SH-SY5Y (cell line): ENCODE results near the gene CBX4.

ENCODE experiments used
- GATA2 ChIP-seq: IDR thresholded peaks from 2 replicates; pipeline ENCODE4 v1.6.1; 2011; ENCODE audit warnings: mild to moderate bottlenecking, low read depth, low read length
- GATA3 ChIP-seq: IDR thresholded peaks from 2 replicates; pipeline ENCODE4 v1.6.1; 2011; ENCODE audit warnings: low read depth, mild to moderate bottlenecking, low read length, moderate library complexity

CBX4 gene

DNA sequence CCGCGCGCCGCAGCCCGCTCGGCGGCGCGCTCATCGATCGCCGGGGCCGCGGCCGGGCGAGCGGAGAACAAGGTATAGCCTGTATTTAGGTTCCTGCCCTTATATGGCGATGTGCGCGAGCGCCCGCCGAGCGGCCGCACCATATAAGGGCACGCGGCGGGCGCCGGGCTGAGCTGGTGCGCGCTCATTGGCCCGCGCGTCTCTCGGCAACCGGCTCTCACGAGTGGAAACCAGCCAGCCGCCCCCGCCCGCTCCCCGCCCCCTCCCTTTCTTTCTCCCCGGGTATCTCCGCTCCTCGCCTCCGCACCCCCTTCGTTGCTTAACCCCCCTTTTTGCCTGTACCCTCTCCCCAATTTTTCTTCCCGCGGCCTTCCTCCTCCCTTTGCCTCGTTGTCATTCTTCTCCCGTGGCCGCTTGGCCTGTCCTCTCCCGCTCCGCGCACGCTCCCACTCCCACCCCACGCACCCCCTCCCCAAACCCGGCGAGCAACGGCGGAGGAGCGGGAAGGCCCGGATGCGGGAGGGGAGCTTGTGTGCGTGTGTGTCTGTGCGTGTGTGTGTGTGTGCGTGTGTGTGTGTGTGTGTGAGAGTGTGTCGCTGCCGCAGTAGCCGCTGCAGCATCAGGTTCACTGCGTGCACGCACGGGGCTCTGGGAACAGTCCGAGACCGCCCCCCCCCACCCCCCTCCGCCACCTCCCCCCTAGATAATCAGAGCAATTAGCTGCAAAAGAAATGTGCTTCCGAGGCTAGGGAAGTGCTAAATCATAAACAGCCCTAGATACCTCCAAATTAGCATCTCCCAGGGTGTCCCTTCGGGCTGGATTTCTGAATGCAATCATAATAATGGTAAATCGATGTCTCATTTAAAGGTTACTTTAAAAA lies 28.9 kb downstream of the CBX4 start:
- TF ChIP-seq GATA2: no peak
- TF ChIP-seq GATA3: no peak

GRCh38 chr17:79809530-79810129 lies 29.6 kb downstream of the CBX4 start:
- TF ChIP-seq GATA2: no peak
- TF ChIP-seq GATA3: no peak

DNA sequence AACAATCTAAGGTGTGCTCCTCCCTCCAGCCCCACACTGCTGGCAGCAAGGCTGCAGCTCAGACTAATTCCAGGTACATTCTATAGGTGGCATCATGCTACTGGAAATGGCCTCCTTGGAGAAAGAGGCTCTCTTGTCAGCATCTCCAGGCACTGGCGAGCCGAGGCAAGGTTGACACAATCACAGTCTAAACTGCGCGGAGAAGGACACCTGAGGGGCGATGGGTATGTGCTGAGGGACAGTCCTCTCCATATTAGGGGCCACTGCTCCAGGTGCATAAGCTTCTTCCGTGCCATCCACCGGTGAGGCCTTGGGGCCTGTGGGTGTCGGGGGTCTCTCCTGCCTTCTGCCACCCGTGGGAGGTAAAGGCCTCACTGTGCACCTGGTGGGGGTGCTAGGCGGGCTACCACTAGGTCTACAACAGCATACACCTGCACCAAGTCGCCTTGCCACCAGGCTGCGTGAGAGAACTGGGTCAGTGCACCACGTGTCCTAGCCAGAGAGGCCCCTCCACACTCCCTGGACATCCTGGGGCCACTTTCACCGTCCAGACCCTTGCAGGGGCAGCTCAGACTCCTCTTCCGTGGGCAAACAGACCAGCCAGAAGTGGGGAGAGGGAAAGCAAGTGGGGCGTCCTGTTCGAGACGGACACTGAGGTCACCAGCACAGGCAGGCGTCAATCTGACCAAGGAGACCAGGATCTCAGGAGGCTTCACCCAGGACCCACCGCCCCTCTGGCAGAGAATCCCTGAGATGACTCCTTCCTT lies 30.3 kb downstream of the CBX4 start:
- TF ChIP-seq GATA2 (no peak), GATA3 (no peak)

DNA sequence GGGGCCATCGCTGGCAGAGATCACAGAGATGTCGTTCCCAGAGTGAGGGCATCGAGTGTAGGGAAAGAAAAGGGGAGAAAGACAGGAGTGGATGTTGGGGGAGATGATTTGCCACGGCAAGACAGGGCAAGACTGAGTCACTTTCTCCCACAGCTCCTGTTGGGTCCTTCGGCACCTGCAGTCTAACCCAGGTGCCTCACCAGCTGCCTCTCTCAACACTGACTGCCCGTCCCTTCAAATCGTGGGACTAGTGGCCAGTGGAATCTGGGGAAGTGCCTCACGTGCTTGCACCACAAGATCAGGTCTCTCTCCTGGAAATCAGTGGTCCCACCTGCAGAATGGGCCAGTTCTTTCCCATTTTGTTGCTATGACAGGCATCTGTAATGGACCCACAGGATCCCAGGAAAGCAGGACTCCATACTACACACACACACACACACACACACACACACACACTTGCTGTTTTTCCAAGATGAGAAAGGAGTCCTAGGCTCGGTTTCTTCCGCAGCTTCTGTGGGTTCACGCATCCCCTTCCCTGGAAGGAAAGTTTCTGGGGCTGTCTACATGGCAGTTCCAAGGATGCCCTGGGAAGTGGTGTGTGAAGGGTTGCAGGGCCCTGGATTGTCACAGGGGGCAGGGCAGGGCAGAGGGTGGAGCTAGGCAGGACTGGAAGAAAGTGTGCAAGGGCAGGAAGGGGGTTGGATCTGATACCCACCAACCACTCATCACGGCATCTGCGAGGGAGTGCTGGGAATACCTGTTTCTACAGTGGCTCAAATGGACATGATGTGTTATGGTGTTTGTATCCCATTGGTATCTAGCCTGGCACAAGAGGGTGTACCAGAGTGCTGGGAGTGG lies 32.1 kb downstream of the CBX4 start:
- TF ChIP-seq GATA2: no peak
- TF ChIP-seq GATA3: no peak

DNA sequence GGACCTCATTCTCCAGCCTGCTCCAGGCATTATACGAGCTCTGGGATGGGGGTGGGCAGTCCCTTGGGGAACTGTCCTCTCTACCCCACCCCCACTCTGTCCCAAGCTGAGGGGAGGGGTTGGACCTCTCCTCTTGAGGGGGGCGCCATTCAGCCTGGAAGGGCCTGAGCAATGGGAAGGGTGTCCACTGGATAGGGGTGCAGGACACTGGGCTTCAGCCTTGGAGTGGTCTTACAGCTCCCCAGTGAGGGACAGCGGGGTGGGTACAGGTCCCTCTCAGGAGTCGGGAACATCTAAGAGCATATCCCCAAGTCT lies 32.8 kb downstream of the CBX4 start:
- no peak for TF ChIP-seq GATA3
- TF ChIP-seq GATA2: no peak

DNA sequence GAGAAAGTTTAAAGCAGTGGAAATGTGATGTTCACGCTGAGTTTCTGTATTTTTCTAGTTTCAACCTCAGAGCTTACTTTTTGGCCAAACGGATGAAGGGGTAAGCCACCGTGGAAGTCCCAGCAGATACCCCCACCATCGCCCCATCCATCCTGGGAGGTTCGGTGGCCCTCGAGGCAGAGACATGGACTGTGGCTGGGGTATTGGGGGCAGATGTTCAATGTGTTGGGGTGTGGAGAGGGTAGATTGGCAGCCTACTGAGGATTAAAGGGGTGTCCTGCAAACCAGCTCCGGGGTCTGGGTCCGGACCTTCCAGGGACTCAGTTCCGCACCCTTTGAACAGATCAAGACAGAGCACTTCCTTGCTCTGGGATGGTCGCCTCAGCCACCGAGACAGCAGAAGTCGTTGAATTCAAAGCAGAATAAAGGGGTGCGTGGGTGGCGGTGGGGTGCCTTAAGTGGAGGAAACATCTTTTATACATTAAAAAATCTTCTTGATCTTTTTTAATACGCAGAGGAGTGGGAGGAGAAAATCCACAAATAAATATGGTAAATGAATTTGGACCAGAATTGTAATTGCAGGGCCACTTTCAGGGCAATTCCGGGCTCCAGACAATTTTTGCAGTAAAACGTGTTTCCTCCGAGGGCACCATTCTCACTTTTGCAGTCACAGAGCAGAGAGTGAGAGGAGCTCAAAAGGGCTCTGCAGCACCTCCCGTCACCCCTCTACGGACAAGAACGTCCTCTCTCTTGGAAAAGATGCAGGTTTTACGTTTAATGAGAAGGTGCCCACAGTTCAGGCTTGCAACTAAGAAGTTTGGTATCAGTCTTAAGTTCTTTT lies 34.2 kb downstream of the CBX4 start:
- no peak for TF ChIP-seq GATA3

GRCh38 chr17:79803997-79804855 lies 35.0 kb downstream of the CBX4 start:
- TF ChIP-seq GATA2 (no peak), GATA3 (no peak)

- TF ChIP-seq GATA2 (no peak), GATA3 (no peak)
Observed at GRCh38 chr17:79803421-79803996, 35.7 kb downstream of the CBX4 start.

DNA sequence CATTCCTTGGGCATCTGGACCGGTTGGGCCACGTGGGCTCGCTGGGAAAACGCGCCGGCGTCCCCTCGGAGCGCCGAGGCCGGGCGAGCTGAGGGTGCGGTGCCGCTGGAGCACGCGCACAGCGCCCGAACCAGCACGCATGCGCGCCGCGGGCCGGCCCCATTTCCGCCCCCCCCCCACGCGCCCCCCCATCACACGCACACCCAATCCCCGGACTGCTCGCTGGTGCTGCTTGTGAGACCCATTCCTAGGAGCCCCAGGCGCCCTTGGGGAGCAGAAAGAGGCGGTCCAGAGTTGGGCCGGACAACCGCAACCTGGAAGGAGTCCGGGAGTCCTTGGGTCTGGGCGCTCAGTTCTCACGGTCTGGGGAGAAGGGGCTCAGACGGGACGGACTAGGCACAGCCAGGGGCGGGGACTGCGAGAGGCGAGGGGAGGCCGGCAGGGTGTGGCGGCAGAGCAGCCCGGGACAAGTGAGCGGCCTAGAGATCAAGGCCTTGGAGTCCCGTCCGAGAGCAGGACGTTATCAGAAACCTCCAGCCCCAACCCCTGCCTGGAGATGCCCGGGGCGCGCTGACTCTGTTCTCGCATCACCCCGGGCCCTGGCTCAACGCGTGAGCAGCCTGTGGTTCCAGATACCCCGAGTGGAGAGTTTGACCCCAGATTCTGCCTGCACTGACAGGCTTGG lies 36.4 kb downstream of the CBX4 start:
- TF ChIP-seq GATA3: no peak

DNA sequence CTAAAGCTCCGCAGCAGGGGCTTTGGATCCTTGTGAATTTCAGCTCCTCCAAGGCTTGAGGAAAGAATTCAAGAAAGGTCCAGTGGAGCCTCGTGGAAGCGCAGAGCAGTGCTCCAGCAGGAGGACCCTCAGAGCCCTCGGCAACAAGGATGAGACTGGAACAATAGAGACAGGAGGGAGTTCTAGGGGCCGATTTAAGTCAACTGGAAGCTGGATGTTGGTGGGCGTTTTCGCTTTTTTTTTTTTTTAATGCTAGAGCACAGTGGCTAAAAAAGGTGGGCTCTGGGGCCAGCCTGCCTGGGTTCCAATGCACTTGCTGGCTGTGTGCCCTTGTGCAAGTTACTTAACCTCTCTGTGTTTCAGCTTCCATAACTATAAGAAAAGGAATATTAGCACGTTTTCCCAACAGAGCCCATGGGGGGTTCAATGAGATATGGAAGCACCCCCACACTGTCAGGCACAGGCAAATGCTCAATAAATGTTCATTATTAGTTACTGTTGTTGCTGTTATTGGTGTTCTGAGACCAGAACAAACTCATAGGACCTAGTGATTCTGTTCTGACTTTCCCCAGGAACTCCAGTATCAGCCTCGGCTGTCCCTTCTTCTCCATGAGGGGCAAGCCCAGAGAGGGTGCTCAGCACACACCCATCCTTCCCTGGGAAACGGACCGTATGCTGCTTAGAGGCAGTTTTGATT lies 37.1 kb downstream of the CBX4 start:
- no peak for TF ChIP-seq GATA3
- no peak for TF ChIP-seq GATA2

DNA sequence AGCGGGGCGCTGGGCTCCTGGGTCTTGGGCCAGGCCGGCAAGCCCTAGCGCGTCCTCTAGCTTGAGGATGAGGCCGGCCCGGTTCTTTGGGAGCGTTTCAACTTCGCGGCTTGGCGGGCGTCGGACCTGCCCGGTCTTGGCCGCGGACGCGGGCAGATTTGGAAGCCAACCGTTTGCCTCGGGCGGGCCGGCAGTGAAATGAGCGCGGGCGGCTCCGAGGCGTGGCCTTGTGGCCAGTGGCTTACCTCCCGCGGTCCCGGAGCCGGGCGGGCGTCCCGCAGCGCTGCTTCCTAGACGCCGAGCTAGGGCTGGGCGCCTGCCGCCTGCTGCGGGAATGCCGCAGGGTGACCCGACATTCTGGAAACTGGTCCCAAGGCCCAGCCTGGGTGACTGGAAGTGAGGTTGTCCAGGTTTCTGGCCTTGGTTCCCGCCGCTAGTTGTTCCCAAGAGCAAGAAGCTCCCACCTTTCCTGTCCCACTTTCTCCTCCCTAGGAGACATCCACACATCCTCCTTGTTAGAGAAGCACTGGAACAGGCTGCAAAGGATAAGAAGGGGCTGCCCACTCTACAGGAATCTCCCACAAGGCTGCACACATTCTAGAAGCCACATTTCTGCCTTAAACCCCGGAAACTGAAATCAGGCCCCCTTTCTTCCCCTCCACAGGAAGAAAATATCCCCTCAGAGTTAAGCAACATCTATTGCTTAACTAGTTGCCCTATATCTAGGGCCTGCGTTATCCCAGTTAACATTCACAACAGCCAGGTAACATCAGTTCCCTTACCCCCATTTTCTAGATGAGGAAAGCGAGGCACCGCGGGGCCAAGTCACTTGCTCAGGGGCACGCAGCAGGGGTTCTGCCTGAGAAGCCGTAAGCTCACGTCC lies 37.8 kb downstream of the CBX4 start:
- TF ChIP-seq GATA2 (no peak), GATA3 (no peak)
